Retinal pigment epithelial cell (primary cell): ENCODE results near the gene TEKT5.
"Not testable (repeated sequence)": the region's sequence is repeated elsewhere in the genome, so short reads cannot be mapped to it uniquely, and the experiment has no call there.

ENCODE experiments used
- DNase-seq: peaks from one replicate; pipeline ENCODE4 v3.0.0-alpha.2; 2010; ENCODE audit warnings: low read depth
- H3K4me3 ChIP-seq: 2 replicates; pipeline ENCODE4 v1.5.1; 2011; ENCODE audit warnings: mild to moderate bottlenecking, low read length, control low read depth, moderate library complexity
- TF ChIP-seq, protein P1 (sequence below): conservative IDR thresholded peaks from 2 replicates; pipeline ENCODE4 v1.5.1; 2011; ENCODE audit warnings: low read depth, low read length, control low read depth, inconsistent platforms

Gene TEKT5

DNA sequence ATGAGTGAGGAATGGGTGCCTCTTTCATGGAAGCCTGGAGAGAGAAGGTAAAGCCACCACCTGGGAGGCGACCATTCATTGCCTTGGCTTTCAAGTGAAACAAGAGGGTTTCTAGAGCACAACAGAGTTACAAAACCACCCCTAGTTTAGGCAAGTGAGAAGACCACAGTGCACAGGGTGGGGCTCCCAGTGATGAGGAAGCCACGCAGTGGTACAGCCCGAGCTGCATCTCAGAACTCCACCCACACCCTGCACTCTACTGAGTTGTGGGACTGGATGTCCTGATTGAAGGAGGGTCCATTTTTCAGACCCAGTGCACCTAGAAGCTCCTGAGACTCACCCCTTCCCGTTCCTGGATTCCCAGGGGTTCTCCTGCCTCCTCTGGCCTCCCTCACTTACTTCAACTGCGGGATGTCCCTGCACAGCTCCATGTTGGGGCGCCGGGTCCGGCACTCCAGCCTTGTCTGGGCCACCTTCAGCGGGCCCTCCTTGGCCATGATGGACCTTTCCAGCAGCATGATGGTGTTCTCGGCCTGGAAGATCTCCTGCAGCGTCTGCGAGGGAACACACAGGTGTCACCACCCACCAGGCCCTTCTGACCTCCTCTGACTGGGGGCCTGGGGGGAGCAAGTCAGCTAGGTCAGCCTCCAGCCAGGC, 59.2 kb downstream of the TEKT5 start:
- DNase-seq = no peak
- TF ChIP-seq, protein P1, sequence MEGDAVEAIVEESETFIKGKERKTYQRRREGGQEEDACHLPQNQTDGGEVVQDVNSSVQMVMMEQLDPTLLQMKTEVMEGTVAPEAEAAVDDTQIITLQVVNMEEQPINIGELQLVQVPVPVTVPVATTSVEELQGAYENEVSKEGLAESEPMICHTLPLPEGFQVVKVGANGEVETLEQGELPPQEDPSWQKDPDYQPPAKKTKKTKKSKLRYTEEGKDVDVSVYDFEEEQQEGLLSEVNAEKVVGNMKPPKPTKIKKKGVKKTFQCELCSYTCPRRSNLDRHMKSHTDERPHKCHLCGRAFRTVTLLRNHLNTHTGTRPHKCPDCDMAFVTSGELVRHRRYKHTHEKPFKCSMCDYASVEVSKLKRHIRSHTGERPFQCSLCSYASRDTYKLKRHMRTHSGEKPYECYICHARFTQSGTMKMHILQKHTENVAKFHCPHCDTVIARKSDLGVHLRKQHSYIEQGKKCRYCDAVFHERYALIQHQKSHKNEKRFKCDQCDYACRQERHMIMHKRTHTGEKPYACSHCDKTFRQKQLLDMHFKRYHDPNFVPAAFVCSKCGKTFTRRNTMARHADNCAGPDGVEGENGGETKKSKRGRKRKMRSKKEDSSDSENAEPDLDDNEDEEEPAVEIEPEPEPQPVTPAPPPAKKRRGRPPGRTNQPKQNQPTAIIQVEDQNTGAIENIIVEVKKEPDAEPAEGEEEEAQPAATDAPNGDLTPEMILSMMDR = no peak

DNA sequence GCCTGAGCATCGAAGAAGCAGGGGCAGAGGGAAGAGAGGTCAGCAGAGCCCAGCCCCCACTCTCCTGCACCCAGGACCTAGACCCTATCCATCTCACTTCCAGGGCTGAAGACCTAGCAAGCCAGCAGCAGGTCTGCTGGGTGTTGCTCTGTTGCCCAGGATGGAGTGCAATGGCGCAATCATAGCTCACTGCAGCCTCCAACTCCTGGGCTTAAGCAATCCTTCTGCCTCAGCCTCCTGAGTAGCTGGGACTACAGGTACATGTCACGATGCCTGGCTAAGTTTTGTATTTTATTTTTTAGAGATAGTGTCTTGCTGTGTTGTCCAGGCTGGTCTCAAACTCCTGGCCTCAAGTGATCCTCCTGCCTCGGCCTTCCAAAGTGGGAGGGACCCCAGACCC, 61.3 kb downstream of the TEKT5 start:
- H3K4me3 ChIP-seq, DNase-seq: not testable (repeated sequence)

More for the DNA sequence above, 59.2 kb downstream of the TEKT5 start:
- H3K4me3 ChIP-seq = no peak overlapping the region

DNA sequence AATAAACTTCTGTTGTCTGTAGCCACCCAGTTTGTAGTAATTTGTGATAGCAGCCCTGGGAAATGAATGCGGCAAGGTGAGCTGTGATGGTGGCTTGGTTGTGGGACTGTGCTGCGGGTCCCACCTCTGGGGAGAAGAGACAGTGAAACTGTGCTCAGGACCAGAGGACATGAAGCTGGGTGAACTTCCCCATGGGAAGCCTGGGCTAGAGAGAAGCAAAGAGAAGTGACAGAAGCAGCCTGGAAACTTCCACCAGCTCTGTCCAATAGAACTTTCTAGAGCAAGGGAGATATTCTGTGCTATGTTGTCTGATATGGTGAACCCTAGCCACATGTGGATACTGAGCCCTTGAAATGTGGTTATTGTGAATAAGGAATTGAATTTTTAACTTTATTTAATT, 62.8 kb downstream of the TEKT5 start:
- TF ChIP-seq, protein P1 = no peak
- no peak for DNase-seq
- H3K4me3 ChIP-seq = no peak overlapping the region

DNA sequence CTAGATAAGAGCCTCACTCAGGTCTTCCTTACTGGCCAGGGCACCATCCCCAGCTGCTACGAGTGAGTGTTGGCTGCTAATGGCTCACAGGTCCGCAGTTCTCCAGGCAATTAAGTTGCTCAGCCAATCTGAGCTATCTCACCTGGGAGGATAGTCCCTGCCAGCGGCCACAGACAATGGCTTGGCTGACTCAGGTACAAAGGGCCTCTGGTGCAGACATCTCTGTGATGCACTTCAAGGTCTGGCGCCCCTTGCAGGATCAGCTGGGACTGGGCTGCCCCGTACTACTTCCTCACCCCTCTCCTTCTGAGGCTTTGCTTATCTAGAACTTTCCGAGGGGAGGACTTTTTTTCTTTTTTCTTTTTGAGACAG, 65.2 kb downstream of the TEKT5 start:
- TF ChIP-seq, protein P1 = no peak
- H3K4me3 ChIP-seq = no peak overlapping the region
- DNase-seq = no peak

DNA sequence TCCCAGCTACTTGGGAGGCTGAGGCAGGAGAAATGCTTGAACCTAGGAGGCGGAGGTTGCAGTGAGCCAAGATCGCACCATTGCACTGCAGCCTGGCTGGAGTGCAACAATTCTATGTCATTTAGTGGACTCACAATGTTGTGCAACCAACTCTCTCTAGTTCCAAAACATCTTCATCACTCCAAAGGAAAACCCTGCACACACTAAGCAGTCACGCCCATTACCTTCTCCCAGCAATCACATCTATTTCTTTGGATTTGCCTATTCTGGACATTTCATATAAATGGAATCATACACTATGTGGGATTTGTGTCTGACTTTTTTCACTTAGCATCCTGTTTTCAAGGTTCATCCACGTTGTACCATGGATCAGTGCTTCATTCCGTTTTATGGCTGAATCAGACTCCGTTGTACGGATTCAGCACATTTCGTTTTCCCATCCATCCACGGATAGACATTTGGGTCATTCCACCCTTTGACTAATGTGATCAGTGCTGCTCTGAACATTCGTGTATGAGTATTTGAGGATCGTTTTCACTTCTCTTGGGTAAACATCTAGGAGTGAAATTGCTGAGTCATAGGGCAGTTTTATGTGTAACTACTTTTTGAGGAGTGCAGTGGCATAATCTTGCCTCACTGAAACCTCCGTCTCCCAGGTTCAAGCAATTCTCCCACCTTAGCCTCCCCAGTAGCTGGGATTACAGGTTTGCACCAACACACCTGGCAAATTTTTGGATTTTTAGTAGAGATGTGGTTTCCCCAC, 69.0 kb downstream of the TEKT5 start:
- DNase-seq = no peak
- TF ChIP-seq, protein P1 = no peak
- H3K4me3 ChIP-seq = no peak overlapping the region

DNA sequence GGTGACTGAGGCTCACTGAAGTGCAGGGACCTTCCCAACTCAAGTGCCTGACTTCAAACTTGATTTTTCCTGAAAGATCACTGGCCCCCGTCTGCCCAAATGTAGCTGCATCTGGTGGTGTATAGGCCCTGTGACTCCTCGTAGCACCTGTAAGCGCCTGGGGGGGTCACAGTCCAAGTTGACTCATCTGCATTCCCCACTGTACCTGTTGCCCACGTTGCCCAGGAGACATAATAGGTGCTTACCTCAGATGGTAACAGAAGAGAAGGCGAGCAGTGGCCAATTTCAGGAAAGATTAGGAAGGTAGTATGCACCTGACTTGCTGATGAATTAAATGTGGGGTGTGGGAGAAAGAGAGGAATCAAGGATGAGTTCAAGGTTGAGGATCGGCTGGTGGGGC, 70.2 kb downstream of the TEKT5 start:
- no peak for DNase-seq
- no peak overlapping the region for H3K4me3 ChIP-seq
- TF ChIP-seq, protein P1 = no peak

DNA sequence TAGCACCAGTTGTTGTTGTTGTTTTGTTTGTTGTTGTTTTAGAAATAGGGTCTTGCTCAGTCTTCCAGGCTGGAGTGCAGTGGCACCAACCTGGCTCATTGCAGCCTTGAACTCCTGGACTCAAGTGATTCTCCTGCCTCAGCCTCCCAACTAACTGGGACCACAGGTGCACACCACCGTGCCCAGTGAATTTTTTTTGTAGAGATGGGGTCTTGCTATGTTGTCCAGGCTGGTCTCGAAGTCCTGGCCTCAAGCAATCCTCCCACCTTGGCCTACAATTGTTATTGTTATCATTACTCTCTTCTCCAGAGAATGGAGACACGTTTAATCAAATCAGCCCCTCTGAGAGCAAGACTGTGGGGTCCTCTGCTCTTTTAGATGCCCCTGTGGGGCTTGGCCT, 71.7 kb downstream of the TEKT5 start:
- no peak overlapping the region for H3K4me3 ChIP-seq
- DNase-seq = no peak
- TF ChIP-seq, protein P1 = no peak
